ENCODE results near the gene SMIM15.
"Not testable (repeated sequence)": the region's sequence is repeated elsewhere in the genome, so short reads cannot be mapped to it uniquely, and the experiment has no call there.

The SMIM15 gene

DNA sequence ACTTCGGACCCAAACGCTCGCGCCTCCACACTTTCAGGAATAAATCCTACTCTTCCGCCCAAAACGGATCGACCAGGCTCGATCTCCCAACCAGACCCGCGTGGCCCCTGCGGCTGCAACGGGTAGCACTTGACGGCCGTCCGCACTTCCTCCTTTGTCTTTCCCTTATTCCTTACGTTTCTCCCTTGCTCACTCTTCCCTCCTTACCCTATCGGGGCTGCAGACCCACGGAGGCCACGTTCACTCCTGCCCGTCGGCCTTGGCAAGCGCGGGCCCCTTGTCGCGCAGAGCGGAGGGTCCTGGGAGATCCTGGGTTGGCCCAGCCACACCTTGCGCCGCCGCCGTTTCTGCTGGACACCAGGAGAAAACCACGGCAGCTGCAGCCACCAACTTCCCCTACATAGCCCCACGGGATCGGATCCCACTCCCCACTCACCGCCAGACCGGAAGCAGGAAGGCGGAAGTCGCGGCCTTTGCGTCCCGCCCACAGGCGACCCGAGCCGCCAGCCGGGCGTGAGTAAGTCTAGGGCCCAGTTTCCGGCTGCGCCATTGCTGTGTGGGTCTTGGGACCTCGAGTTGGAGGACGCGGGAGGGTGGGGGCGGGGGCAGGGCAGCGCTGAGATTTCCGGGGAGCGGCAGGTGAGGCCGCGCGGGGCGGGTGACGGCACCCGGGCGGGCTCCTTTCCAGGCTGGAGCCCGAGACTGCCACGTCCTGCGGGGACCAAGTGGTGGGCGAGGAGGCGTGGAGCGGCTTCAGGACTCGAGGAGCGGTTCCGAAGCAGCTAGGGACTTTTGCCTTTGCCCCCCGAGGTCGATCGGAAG, at the start of gene SMIM15:
Gene SMIM15 (minus strand): TSS at position 459 of the 822 bp plus-strand sequence. CDS start 2,297 bp downstream, outside the sequence.
- DNase-seq (ENCODE audit: low read depth in 2 of 2), result peak; percentile 79 to 80

DNA sequence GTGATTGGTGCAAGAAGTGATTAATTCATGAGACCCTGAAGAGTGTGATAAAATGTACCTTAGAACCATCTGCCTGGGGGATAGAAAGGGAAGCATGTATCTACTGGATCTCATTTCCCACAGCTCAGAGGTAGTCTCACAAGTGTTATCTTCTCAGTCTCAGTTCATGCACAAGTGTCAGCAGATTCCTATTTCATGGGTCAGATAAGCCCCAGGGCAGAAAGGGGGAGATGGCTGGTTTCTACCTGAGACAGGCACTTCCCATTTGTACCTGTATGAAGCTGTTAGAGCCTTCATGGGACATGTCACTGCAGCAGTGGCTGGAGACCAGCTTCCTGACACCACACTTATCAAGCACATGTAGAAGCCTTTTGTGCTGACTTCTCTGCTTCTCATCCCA, 45.6 kb upstream of the SMIM15 start:
- no peak for DNase-seq (ENCODE audit: low read depth in 2 of 2)

GRCh38 chr5:61205013-61205412, 42.7 kb upstream of the SMIM15 start:
- no peak for DNase-seq (ENCODE audit: low read depth in 2 of 2)

GRCh38 chr5:61202213-61202612, 39.9 kb upstream of the SMIM15 start:
- no peak for DNase-seq (ENCODE audit: low read depth in 2 of 2)

- no peak for DNase-seq (ENCODE audit: low read depth in 2 of 2)
Observed at GRCh38 chr5:61200582-61201155, 38.4 kb upstream of the SMIM15 start.

DNA sequence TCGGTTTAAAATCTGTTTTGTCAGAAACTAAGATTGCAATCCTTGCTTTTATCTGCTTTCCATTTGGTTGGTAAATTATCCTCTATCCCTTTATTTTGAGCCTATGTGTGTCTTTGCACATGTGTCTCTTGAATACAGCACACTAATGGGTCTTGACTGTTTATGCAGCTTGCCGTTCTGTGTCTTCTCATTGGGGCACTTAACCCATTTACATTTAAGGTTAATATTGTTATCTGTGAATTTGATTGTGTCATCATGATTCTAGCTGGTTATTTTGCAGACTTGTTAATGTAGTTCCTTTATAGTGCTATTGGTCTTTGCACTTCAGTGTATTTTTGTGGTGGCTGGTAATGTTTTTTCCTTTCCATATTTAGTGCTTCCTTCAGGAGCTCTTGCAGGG, 36.3 kb upstream of the SMIM15 start:
- no peak for DNase-seq (ENCODE audit: low read depth in 2 of 2)

GRCh38 chr5:61187826-61188225, 25.6 kb upstream of the SMIM15 start:
- not testable (repeated sequence) for DNase-seq (ENCODE audit: low read depth in 2 of 2)

- not testable (repeated sequence) for DNase-seq (ENCODE audit: low read depth in 2 of 2)
Observed at GRCh38 chr5:61187352-61187751, 25.1 kb upstream of the SMIM15 start.

GRCh38 chr5:61186634-61187033, 24.4 kb upstream of the SMIM15 start:
- DNase-seq (ENCODE audit: low read depth in 2 of 2), result no peak

- no peak for DNase-seq (ENCODE audit: low read depth in 2 of 2)
Observed at GRCh38 chr5:61184708-61185107, 22.4 kb upstream of the SMIM15 start.

GRCh38 chr5:61183538-61183937, 21.3 kb upstream of the SMIM15 start:
- DNase-seq (ENCODE audit: low read depth in 2 of 2), result no peak

DNA sequence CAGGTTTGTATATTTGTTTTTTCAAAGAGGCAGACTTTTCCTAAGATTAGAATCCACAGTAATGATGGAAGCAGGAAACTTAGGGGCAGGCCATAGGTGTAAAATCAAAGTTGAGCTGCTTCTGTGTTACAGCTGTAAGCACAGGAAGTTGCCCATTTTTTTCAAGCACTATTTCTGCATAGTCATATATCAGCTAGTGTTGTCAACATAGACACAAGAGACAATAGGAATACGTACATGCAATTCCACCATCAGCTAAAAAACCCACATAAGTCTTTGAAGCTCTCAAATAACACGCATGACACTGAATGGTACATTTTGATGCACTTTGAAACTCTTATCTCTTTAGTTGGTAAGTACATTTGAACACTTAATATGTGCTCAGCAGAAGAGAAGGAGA, 20.2 kb upstream of the SMIM15 start:
- DNase-seq (ENCODE audit: low read depth in 2 of 2), result no peak

DNA sequence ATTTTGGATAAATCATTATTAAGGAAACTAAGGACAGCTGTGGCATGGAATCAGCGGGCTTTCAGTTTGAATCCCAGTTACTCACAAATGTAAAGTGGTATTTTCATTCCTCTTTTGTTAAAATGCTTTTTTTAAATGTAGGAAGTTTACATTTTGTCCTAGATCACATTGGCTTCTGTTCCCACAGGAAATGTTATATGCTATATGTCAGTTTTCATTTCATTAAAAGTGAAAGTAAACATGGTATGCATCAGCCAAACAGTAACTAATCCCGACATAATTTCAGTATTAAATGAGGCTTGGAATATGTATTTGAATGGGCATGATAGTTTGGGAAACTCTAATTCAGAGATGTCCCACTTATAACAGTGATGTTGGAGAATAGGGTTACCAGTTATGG, 18.6 kb upstream of the SMIM15 start:
- DNase-seq (ENCODE audit: low read depth in 2 of 2), result no peak

- DNase-seq (ENCODE audit: low read depth in 2 of 2), result no peak
Observed at GRCh38 chr5:61178702-61179101, 16.4 kb upstream of the SMIM15 start.

GRCh38 chr5:61177716-61178115, 15.4 kb upstream of the SMIM15 start:
- no peak for DNase-seq (ENCODE audit: low read depth in 2 of 2)

DNA sequence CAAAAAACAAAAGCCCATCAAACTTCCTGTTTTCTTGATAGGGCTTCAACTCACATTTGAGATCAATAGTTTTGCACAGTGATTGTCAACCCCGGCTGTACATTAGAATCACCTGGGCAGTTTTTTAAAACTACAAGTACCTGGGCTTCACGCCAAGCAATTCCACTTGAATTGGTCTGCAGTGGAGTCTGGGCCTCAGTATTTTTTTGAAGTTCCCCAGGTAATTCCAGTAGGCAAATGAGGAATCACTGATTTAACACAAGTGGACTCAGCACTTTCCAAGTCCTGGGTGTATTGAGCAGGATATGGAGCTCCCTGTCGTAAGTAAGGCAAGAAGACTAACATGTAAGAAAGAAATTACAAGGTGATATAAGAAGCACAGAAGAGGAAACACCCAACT, 14.8 kb upstream of the SMIM15 start:
- DNase-seq (ENCODE audit: low read depth in 2 of 2), result no peak

DNA sequence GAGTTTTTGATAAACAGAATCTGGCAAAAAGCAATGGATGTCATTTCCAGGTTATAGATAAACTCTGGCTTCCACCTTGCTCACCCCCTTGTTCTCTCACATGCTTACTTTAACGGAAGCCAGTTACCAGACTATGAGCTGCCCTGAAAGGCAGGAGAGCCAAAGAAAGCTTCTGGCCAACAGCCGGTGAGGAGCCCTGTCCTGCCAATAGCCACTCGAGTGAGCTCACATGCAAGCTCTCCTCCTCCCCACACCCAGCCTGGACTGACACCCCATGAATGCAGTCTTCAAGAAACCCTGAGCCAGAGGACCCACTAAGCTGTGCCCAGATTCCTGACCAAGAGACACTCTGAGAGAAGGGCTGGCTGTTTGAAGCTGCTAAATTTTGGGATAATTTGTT, 14.4 kb upstream of the SMIM15 start:
- no peak for DNase-seq (ENCODE audit: low read depth in 2 of 2)

- no peak for DNase-seq (ENCODE audit: low read depth in 2 of 2)
Observed at GRCh38 chr5:61171479-61171878, 9.2 kb upstream of the SMIM15 start.

GRCh38 chr5:61168951-61169350, 6.7 kb upstream of the SMIM15 start:
- DNase-seq (ENCODE audit: low read depth in 2 of 2), result no peak

- DNase-seq (ENCODE audit: low read depth in 2 of 2), result no peak
Observed at GRCh38 chr5:61167382-61167781, 5.1 kb upstream of the SMIM15 start.

DNA sequence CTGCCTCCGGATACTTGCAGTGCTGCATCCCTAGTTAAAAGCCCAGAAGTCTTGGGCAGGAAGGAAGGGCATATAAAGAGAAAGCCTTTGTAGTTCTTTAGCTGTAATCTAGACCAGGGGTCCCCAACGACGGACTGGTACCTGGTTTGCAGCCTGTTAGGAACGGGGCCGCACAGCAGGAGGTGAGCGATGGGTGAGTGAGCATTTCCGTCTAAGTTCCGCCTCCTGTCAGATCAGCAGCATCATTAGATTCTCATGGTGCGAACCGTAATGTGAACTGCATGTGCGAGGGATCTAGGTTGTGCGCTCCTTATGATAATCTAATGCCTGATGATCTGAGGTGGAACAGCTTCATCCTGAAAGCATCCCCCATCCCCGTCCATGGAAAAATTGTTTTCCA, 1.6 kb upstream of the SMIM15 start:
- no peak for DNase-seq (ENCODE audit: low read depth in 2 of 2)

GRCh38 chr5:61162832-61163567, 732 bp upstream of the SMIM15 start:
- no peak for DNase-seq (ENCODE audit: low read depth in 2 of 2)

DNA sequence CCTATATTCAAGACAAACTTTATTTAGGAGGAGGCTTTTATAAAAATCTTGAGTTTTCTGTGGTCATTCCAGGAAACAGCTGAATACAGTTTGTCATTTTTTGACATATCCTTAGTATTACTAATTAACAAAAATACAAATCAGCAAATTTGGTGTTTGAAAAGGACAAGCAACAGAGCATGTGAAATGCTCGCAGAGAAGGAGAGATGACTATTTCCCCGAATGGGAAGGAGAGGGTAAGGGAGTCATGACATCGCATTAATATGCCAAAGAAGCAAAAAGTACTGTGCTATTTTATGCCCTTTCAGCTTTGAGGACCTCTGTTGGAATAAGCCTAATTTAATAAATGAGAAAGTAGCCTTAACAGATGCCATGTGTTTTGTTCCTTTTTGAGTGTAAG, 1.8 kb downstream of the SMIM15 start:
- DNase-seq (ENCODE audit: low read depth in 2 of 2), result no peak
